NT2/D1 (cell line): ENCODE data around the gene NKX3-2.

Experiments
- DNase-seq: peaks from one replicate; pipeline ENCODE4 v3.0.0-alpha.2; 2011; ENCODE audit warnings: low read depth, low spot score
- H3K27me3 ChIP-seq: 2 replicates; pipeline ENCODE4 v1.6.0; 2011; ENCODE audit warnings: mild to moderate bottlenecking; ENCODE audit not compliant: insufficient read length, insufficient read depth
- H3K36me3 ChIP-seq: 2 replicates; pipeline ENCODE4 v1.6.1; 2011; ENCODE audit warnings: mild to moderate bottlenecking, low read length, mixed read lengths; ENCODE audit not compliant: insufficient read depth, insufficient read length
- H3K4me1 ChIP-seq: 2 replicates; pipeline ENCODE4 v1.5.1; 2011; ENCODE audit not compliant: insufficient read depth, insufficient read length
- H3K4me3 ChIP-seq: 2 replicates; pipeline ENCODE4 v1.5.1; 2011; ENCODE audit warnings: low read depth; ENCODE audit not compliant: insufficient read length
- H3K9ac ChIP-seq: 2 replicates; pipeline ENCODE4 v1.6.0; 2011; ENCODE audit warnings: low read depth; ENCODE audit not compliant: insufficient read length
- H3K9me3 ChIP-seq: 2 replicates; pipeline ENCODE4 v1.5.1; 2011; ENCODE audit warnings: mild to moderate bottlenecking, low read length; ENCODE audit not compliant: insufficient read depth
- SUZ12 ChIP-seq: IDR thresholded peaks from 2 replicates; pipeline ENCODE4 v1.6.1; 2011; ENCODE audit not compliant: insufficient read length, insufficient read depth; ENCODE audit errors: extremely low read depth
- YY1 ChIP-seq: IDR thresholded peaks from 2 replicates; pipeline ENCODE4 v1.6.1; 2011; ENCODE audit not compliant: insufficient read length, insufficient read depth
- ZNF274 ChIP-seq: IDR thresholded peaks from 2 replicates; pipeline ENCODE4 v1.6.1; 2011; ENCODE audit warnings: mild to moderate bottlenecking, low read depth, low read length

NKX3-2 gene

GRCh38 chr4:13529128-13529919, 15.0 kb downstream of the NKX3-2 start:
- Histone ChIP-seq H3K9ac (no peak overlapping the region), H3K4me1 (peaks cover 8% of the 10 kb centered on the region), H3K9me3 (peaks cover 9% of the 10 kb centered on the region; the same call in 1 of the 2 replicates), H3K36me3 (peaks cover 12% of the 10 kb centered on the region), H3K27me3 (no peaks in the 10 kb centered on the region), H3K4me3 (no peak overlapping the region)
- TF ChIP-seq SUZ12 (no peak), YY1 (no peak), ZNF274 (no peak)
- DNase-seq = no peak

GRCh38 chr4:13528821-13529127, 15.5 kb downstream of the NKX3-2 start:
- no peak for DNase-seq
- Histone ChIP-seq H3K9ac (no peak overlapping the region), H3K4me3 (no peak overlapping the region), H3K27me3 (no peaks in the 10 kb centered on the region), H3K9me3 (peaks cover 14% of the 10 kb centered on the region; the same call in 1 of the 2 replicates), H3K4me1 (peaks cover 4% of the 10 kb centered on the region), H3K36me3 (peaks cover 14% of the 10 kb centered on the region)
- TF ChIP-seq ZNF274 = no peak
- TF ChIP-seq YY1 = no peak
- no peak for TF ChIP-seq SUZ12

- no peak for DNase-seq
- Histone ChIP-seq H3K4me3 (no peak overlapping the region), H3K27me3 (no peaks in the 10 kb centered on the region), H3K9ac (no peak overlapping the region), H3K36me3 (peaks cover 15% of the 10 kb centered on the region), H3K4me1 (no peaks in the 10 kb centered on the region), H3K9me3 (peaks cover 16% of the 10 kb centered on the region; the same call in 1 of the 2 replicates)
- TF ChIP-seq YY1 (no peak), SUZ12 (no peak), ZNF274 (no peak)
Observed at GRCh38 chr4:13527981-13528820, 16.1 kb downstream of the NKX3-2 start.

GRCh38 chr4:13527192-13527980, 16.9 kb downstream of the NKX3-2 start:
- DNase-seq = no peak
- no peak overlapping the region for H3K4me3 ChIP-seq

GRCh38 chr4:13526658-13527057, 17.6 kb downstream of the NKX3-2 start:
- peaks cover 20% of the 10 kb centered on the region for H3K36me3 ChIP-seq
- no peak overlapping the region for H3K4me3 ChIP-seq
- DNase-seq = no peak
- no peaks in the 10 kb centered on the region for H3K4me1 ChIP-seq
- no peaks in the 10 kb centered on the region for H3K27me3 ChIP-seq
- no peak for TF ChIP-seq SUZ12
- TF ChIP-seq ZNF274 = no peak
- no peak for TF ChIP-seq YY1
- H3K9ac ChIP-seq = no peak overlapping the region
- peaks cover 16% of the 10 kb centered on the region; the same call in 1 of the 2 replicates for H3K9me3 ChIP-seq

More at GRCh38 chr4:13527192-13527980, 16.9 kb downstream of the NKX3-2 start:
- H3K36me3 ChIP-seq = peaks cover 20% of the 10 kb centered on the region
- peaks cover 16% of the 10 kb centered on the region; the same call in 1 of the 2 replicates for H3K9me3 ChIP-seq
- no peak overlapping the region for H3K9ac ChIP-seq
- no peaks in the 10 kb centered on the region for H3K27me3 ChIP-seq
- TF ChIP-seq YY1 (no peak), SUZ12 (no peak), ZNF274 (no peak)
- no peaks in the 10 kb centered on the region for H3K4me1 ChIP-seq

GRCh38 chr4:13525606-13526281, 18.6 kb downstream of the NKX3-2 start:
- TF ChIP-seq YY1 = no peak
- no peak for TF ChIP-seq SUZ12
- TF ChIP-seq ZNF274 = no peak
- peaks cover 20% of the 10 kb centered on the region for H3K36me3 ChIP-seq
- peaks cover 16% of the 10 kb centered on the region; the same call in 1 of the 2 replicates for H3K9me3 ChIP-seq
- no peak overlapping the region for H3K4me3 ChIP-seq
- no peak for DNase-seq
- no peaks in the 10 kb centered on the region for H3K27me3 ChIP-seq
- no peak overlapping the region for H3K9ac ChIP-seq
- H3K4me1 ChIP-seq = no peaks in the 10 kb centered on the region
